Mucosa of gallbladder (tissue), 1 donor: Measurements from ENCODE around the gene ADCY3. TPM values are rescaled to one million over a fixed set of nuclear protein-coding genes. Genes with fewer than 3 reads are reported as not detected.

ENCODE experiments used
- DNase-seq: peaks from one replicate; pipeline ENCODE4 v3.0.0-alpha.2; 2020; ENCODE audit warnings: low spot score
- total RNA-seq: library from RNA; stranded (reverse); gene quantifications from one replicate; pipeline ENCODE4 v1.2.1, GENCODE V29; 2021
- donor health status: DM: no; HTN: no; CAD: no.

ADCY3 gene
- total RNA-seq = 30.1 TPM

DNA sequence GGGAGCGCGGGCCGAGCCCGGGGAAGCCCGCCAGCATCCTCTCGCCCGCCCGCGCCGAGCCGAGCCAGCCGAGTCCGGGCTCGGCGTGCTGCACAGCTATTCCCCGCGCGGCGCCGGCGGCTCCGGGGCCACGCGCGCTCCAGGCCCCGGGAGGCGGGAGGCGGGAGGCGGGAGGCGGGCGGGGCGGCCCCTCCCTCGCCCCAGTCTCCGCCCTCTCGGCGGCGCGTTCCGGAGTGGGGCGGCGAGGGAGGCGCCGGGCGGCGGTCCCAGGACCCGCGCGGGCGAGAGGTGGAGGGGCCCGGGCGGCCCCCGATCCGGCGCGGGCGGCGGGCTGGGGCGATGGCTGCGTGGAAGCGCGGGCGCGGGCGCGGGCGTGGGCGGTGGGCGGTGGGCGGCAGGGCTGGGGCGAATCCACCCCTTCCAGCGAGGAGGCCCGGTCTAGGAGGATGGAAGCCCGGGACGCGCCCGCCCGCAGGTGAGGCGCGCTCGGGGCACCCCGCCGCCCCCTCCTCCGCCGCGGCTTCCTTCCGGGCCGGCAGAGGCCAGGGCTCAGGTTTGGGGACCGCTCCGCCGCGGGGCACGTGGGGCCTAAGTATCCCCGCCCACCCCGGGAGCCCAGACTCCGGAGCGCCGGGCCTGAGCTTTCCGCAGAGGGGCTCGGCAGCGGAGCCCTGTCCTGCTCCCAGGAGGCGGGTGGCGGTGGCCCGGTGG, at the start of gene ADCY3:
TSS of gene ADCY3 (minus strand) at position 140 of the 711 bp plus-strand sequence. CDS start 1,250 bp downstream, outside the sequence.
- peak; percentile 23 for DNase-seq

- no peak for DNase-seq
Observed at GRCh38 chr2:24969784-24970183, 49.7 kb upstream of the ADCY3 start.

DNA sequence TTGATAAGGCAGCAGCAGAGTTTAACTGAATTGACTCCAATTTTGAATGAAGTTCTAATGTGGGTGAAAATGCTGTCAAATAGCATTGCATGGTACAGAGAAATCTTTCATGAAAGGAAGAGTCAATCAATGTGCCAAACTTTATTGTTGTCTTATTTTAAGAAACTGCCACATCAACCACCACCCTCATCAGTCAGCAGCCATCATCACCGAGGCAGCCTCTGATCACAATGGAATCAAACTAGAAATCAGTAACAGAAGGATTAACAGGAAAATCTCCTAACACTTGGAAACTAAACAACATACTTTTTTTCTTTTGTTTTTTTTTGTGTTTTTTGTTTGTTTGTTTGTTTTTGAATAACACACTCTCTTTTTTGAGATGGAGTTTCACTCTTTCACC, 41.9 kb upstream of the ADCY3 start:
- no peak for DNase-seq

DNA sequence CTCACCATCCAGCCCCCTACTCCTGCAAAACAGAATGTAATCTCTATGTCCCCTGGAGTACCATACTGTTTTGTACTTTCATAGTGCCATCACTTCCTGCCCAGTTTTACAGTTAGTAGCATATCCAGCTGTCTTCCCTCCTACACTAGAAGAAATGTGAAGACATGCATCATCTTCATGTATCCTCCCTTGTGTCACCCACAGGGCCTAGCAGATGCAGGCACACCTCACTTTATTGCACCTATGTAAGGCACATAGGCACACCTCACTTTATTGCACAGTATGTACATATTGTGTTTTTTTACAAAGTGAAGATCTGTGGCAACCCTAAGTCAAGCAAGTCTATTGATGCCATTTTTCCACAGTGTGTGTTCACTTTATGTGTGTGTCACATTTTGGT, 39.7 kb upstream of the ADCY3 start:
- no peak for DNase-seq

GRCh38 chr2:24958411-24958935, 38.4 kb upstream of the ADCY3 start:
- DNase-seq = no peak

DNA sequence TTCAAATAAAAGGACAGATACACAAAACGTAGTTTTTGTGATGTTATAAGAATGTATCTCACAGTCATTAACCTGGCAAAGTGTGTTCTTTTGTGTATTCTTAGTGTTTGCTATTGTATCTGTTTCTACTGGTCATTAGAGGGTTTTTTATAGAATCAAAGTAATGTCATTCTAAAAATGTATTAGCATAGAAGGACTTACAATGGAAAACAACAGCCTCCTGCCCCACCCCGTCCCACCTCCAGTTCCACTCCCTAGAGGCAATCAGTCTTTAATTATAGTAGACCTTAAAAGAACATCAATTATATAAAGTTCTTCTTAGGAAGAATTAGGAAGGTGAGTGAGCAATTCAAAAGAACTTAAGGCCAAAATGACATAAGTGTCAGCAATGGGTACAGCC, 37.9 kb upstream of the ADCY3 start:
- no peak for DNase-seq

- DNase-seq = no peak
Observed at GRCh38 chr2:24957221-24957620, 37.2 kb upstream of the ADCY3 start.

- DNase-seq = no peak
Observed at GRCh38 chr2:24955921-24956320, 35.9 kb upstream of the ADCY3 start.

DNA sequence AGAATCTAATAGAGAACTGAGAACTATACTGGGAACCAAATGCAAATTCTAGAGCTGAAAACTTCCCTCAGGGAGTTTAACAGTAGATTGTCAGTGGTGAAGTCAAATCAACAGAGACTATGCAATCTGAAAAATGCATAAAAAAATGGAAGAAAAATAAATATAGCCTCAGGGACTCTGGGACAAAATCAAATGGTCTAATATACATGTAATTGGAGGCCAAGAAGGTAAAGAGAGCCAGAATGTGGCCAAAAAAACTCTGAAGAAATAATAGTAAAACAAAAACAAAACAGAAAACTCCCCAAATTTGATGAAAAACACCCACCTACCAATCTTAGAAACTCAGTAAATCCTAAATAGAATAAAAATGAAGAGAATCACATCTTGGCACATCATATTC, 35.2 kb upstream of the ADCY3 start:
- DNase-seq = no peak

DNA sequence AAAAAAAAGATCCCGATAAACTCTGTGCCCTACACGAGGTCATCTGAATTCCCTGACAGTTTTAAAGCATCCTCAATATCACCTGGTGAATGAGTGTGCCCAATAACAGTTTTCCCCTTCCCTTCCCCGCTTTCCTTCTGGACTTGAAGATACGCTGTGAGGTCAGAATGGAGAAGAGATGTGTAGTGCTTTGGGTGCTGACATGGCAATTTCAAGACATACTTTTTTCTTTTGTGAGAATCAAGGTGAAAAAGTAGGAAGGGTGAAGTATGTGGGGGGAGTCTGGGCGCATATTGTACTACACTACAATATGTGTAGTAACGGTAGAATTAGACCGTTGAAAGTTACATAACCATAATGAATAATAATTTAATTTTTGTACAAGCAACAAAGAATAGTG, 30.1 kb upstream of the ADCY3 start:
- DNase-seq = no peak

GRCh38 chr2:24948506-24948905, 28.5 kb upstream of the ADCY3 start:
- DNase-seq = no peak

DNA sequence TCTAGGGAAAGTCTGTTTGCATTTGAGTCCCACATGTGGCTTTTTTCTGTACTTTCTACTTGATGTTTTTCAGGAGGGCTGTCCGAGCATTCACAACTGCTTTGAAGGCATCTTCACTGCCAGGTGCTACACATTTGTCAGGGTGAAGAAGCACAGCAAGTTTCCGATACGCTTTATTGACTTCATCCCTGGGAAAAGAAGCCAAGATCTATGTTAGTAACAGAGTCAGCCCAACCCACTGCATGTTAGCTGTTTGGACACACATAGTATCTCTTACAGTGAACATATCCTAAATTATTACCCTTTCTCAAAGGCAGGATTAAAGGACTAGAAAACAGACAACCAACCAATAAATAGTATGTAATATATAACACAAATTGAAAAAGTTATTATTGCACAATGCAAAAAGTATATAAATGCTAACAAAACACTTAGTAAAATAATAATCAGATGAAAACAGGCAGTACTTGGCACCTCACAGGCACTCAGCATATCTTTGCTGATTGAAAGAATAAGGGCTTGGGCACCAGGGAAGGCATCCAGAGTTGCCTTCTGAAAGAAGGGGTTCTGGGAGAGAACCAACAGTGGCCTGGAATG, 27.6 kb upstream of the ADCY3 start:
- no peak for DNase-seq

GRCh38 chr2:24945907-24946306, 25.9 kb upstream of the ADCY3 start:
- DNase-seq = no peak

GRCh38 chr2:24943427-24944053, 23.5 kb upstream of the ADCY3 start:
- DNase-seq = no peak

GRCh38 chr2:24939353-24939752, 19.3 kb upstream of the ADCY3 start:
- no peak for DNase-seq

DNA sequence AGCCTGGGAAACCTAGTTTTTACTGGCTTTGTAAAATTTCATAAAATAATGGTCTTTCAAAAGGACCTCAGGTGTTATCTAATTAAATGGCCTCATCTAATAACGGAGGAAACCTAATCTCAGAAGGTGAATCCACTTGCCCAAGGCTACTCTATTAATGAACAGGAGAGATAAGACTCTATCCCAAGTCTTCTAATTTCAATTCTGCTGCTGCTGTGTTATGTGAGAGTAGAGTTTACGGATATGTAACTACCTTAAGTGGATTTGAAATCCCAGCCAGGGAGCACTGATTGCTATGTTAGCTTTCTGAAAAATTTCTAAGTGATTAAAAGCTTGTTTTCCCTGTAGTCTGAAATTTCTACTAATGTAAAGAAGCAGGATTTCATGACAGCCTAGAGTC, 17.2 kb upstream of the ADCY3 start:
- DNase-seq = no peak

- DNase-seq = no peak
Observed at GRCh38 chr2:24935145-24935544, 15.1 kb upstream of the ADCY3 start.

- no peak for DNase-seq
Observed at GRCh38 chr2:24932715-24933114, 12.7 kb upstream of the ADCY3 start.

GRCh38 chr2:24930768-24931167, 10.7 kb upstream of the ADCY3 start:
- DNase-seq = no peak

GRCh38 chr2:24929230-24929629, 9.2 kb upstream of the ADCY3 start:
- no peak for DNase-seq

GRCh38 chr2:24928036-24928435, 8.0 kb upstream of the ADCY3 start:
- DNase-seq = no peak

DNA sequence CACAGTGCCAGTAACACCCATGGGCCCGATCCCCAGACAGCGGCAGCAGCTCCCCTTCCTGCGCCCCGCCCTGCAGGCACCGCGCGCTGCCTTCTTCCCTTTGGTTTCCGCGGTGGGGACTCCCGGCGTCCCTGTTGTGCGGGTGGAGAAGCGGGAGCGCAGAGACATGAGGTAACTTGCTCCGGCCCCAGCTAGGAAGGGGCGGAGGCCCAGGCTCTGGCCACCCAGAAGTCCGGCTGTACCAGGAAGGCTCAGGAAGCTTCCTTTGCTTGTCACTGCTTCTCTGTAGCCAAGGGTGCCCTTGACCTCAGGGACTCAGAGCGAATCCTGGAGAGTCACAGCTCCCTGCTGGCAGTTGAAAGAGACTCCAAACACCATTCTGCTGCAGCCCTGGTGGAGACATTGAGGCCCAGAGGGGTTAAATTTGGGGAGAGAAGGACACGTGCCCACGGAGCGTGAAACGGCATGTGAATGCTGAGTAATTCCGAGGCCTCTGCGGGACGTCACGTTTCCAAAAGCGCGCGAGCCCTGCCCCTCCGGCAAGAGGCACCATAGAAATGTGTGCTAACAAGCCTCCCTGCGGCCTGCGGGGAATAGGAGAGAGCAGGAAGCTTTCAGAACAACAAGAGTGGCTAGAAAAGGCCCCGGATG, 6.7 kb upstream of the ADCY3 start:
- peak; percentile 32 for DNase-seq

DNA sequence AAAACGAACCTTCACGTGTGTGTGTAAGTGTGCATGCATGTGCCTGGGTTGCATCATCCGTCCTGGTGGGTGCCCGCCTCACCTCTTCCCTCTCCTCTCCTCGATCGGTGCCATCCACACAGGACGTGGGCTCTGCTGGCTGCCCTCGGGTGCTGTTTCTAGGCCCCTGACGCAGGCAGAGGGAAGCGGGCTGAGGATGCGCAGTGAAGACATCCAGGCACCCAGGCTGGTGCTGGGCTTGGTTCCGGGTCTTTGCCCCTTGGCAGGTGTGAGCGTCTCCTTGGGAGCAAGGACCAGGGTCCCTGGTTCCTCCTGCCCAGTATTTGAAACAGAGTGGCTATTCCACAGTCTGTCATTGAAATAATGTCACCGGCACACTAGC, 6.2 kb upstream of the ADCY3 start:
- no peak for DNase-seq
